Stimulated activated CD8-positive, alpha-beta memory T cell treated with anti-CD3 and anti-CD28 coated beads, Interleukin-2, amount 100 ng/mL, for 48 hours (primary cell): Measurements from ENCODE around the gene CPLX1.
"Not testable (repeated sequence)": the region's sequence is repeated elsewhere in the genome, so short reads cannot be mapped to it uniquely, and the experiment has no call there.

Experiments used
- DNase-seq, 2 donors: peaks; one replicate each; pipeline ENCODE4 v3.0.0-alpha.2; 2020; ENCODE audit warnings: low read depth in 2 of 2

The CPLX1 gene

GRCh38 chr4:776743-777441 is 49.0 kb downstream of the CPLX1 start:
- DNase-seq, result no peak

- not testable (repeated sequence) for DNase-seq
Observed at GRCh38 chr4:775485-775884, 50.4 kb downstream of the CPLX1 start.

- not testable (repeated sequence) for DNase-seq
Observed at GRCh38 chr4:774419-775092, 51.4 kb downstream of the CPLX1 start.

- DNase-seq, result no peak
Observed at GRCh38 chr4:773214-773613, 52.7 kb downstream of the CPLX1 start.

GRCh38 chr4:772776-773175 is 53.2 kb downstream of the CPLX1 start:
- no peak for DNase-seq

- DNase-seq, result no peak
Observed at GRCh38 chr4:772118-772517, 53.8 kb downstream of the CPLX1 start.

- DNase-seq, result no peak
Observed at GRCh38 chr4:771464-771863, 54.5 kb downstream of the CPLX1 start.

GRCh38 chr4:770022-770421 is 55.9 kb downstream of the CPLX1 start:
- DNase-seq, result no peak

- no peak for DNase-seq
Observed at GRCh38 chr4:769511-769910, 56.4 kb downstream of the CPLX1 start.

GRCh38 chr4:768995-769394 is 56.9 kb downstream of the CPLX1 start:
- DNase-seq, result no peak

GRCh38 chr4:768076-768475 is 57.9 kb downstream of the CPLX1 start:
- DNase-seq, result no peak

GRCh38 chr4:766559-767283 is 59.2 kb downstream of the CPLX1 start:
- no peak for DNase-seq

- no peak for DNase-seq
Observed at GRCh38 chr4:766152-766515, 59.8 kb downstream of the CPLX1 start.

- DNase-seq, result no peak
Observed at GRCh38 chr4:764405-765169, 61.3 kb downstream of the CPLX1 start.

- no peak for DNase-seq
Observed at GRCh38 chr4:763922-764321, 62.0 kb downstream of the CPLX1 start.

- no peak for DNase-seq
Observed at GRCh38 chr4:763191-763810, 62.6 kb downstream of the CPLX1 start.

- DNase-seq, result no peak
Observed at GRCh38 chr4:762211-763190, 63.4 kb downstream of the CPLX1 start.

- DNase-seq, result no peak
Observed at GRCh38 chr4:761739-762138, 64.2 kb downstream of the CPLX1 start.

GRCh38 chr4:761086-761485 is 64.8 kb downstream of the CPLX1 start:
- DNase-seq, result no peak

GRCh38 chr4:760616-761015 is 65.3 kb downstream of the CPLX1 start:
- DNase-seq, result no peak

- DNase-seq, result not testable (repeated sequence)
Observed at GRCh38 chr4:759810-760209, 66.1 kb downstream of the CPLX1 start.
